Embryonic facial prominence (tissue), 1 donor: ENCODE measurements around the gene CIDEC.

Experiments used
- DNase-seq: peaks from one replicate; pipeline ENCODE4 v3.0.0-alpha.2; 2016; ENCODE audit errors: extremely low spot score

CIDEC gene

GRCh38 chr3:9846931-9847488, 33.0 kb downstream of the CIDEC start:
- DNase-seq: no peak

GRCh38 chr3:9846231-9846630, 33.8 kb downstream of the CIDEC start:
- no peak for DNase-seq

GRCh38 chr3:9843715-9844438, 36.2 kb downstream of the CIDEC start, which contains the start of gene RPUSD3:
TSS of gene RPUSD3 (minus strand) at chr3:9844008. CDS start at chr3:9843990, 18 bp downstream.
- DNase-seq: peak; percentile 88

- no peak for DNase-seq
Observed at GRCh38 chr3:9841015-9841414, 39.0 kb downstream of the CIDEC start.

GRCh38 chr3:9838856-9839255, 41.2 kb downstream of the CIDEC start:
- DNase-seq: no peak

GRCh38 chr3:9837701-9838582, 42.1 kb downstream of the CIDEC start:
- DNase-seq: no peak

GRCh38 chr3:9834520-9835380, 45.3 kb downstream of the CIDEC start:
- DNase-seq: no peak

GRCh38 chr3:9833078-9833477, 47.0 kb downstream of the CIDEC start:
- DNase-seq: no peak

- DNase-seq: no peak
Observed at GRCh38 chr3:9831253-9831652, 48.8 kb downstream of the CIDEC start.

- DNase-seq: no peak
Observed at GRCh38 chr3:9828801-9829755, 51.0 kb downstream of the CIDEC start.

GRCh38 chr3:9826815-9827573, 53.1 kb downstream of the CIDEC start:
- no peak for DNase-seq

- no peak for DNase-seq
Observed at GRCh38 chr3:9825451-9826040, 54.5 kb downstream of the CIDEC start.

GRCh38 chr3:9820946-9821345, 59.1 kb downstream of the CIDEC start:
- no peak for DNase-seq

- no peak for DNase-seq
Observed at GRCh38 chr3:9820543-9820942, 59.5 kb downstream of the CIDEC start.

GRCh38 chr3:9818666-9819335, 61.3 kb downstream of the CIDEC start:
- DNase-seq: no peak

- no peak for DNase-seq
Observed at GRCh38 chr3:9817436-9817835, 62.6 kb downstream of the CIDEC start.
